H1 (cell line): Measurements from ENCODE around the gene PRC1. TPM values are rescaled to one million over a fixed set of nuclear protein-coding genes. Genes with fewer than 3 reads are reported as not detected.

ENCODE experiments used
- SIN3A ChIP-seq, 2 experiments: IDR thresholded peaks in 1 of 2; conservative IDR thresholded peaks in 1 of 2; 2 replicates each; pipeline ENCODE4 v1.6.1; 2011 to 2012; ENCODE audit warnings: low read length in 2 of 2, improper control_type of control experiment in 1 of 2, low read depth in 1 of 2, mild to moderate bottlenecking in 1 of 2
- YY1 ChIP-seq: IDR thresholded peaks from 2 replicates; pipeline ENCODE4 v1.6.1; 2011; ENCODE audit warnings: low read depth, mild to moderate bottlenecking, low read length
- polyA plus RNA-seq, 7 experiments: library from polyadenylated mRNA; depleted of rRNA in 3 of 7; stranded (reverse) in 5 of 7; unstranded in 2 of 7; fragments of >200 nt in 5 of 7; fragments of 200-250 nt in 2 of 7; gene quantifications; 1 replicate in 5 of 7; 2 replicates in 1 of 7; 4 replicates in 1 of 7; pipeline versions ENCODE4 v1.2.1 to v1.2.3, GENCODE V29; 2011 to 2013; ENCODE audit warnings: missing spikeins in 2 of 7, mixed read lengths in 2 of 7
- total RNA-seq: library from RNA; stranded (reverse); fragmentation: NEBNext Ultra II Directional; extraction: Animal tissue kit (Norgen Biotek cat#: 25700); gene quantifications from 2 replicates; pipeline ENCODE4 v1.2.1, GENCODE V29; 2021
- TF ChIP-seq, protein P1 (sequence below): IDR thresholded peaks from 2 replicates; pipeline ENCODE4 v1.6.1; 2012; ENCODE audit warnings: low read length, inconsistent platforms

PRC1 gene
- total and polyA plus RNA-seq, 2 of the 8 experiments (the other 6 are each of a cell fraction or from before 2014, with no cell fraction given) = 90.7 to 181 TPM

GRCh38 chr15:90952901-90953677 lies 41.2 kb downstream of the PRC1 start (continued):
- TF ChIP-seq, protein P1, sequence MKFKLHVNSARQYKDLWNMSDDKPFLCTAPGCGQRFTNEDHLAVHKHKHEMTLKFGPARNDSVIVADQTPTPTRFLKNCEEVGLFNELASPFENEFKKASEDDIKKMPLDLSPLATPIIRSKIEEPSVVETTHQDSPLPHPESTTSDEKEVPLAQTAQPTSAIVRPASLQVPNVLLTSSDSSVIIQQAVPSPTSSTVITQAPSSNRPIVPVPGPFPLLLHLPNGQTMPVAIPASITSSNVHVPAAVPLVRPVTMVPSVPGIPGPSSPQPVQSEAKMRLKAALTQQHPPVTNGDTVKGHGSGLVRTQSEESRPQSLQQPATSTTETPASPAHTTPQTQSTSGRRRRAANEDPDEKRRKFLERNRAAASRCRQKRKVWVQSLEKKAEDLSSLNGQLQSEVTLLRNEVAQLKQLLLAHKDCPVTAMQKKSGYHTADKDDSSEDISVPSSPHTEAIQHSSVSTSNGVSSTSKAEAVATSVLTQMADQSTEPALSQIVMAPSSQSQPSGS = no peak
- TF ChIP-seq SIN3A (conservative IDR thresholded peaks at IDR 0.05 in 1 of 2, IDR thresholded peaks at IDR 0.05 in 1 of 2; ENCODE audit: low read depth in 1 of 2, low read length in 2 of 2) (no peak), YY1 (no peak)
